ENCODE data around the gene TBC1D10A.
A peak's percentile ranks its signal among the peaks of the same experiment; 100 is the strongest.

TBC1D10A gene

DNA sequence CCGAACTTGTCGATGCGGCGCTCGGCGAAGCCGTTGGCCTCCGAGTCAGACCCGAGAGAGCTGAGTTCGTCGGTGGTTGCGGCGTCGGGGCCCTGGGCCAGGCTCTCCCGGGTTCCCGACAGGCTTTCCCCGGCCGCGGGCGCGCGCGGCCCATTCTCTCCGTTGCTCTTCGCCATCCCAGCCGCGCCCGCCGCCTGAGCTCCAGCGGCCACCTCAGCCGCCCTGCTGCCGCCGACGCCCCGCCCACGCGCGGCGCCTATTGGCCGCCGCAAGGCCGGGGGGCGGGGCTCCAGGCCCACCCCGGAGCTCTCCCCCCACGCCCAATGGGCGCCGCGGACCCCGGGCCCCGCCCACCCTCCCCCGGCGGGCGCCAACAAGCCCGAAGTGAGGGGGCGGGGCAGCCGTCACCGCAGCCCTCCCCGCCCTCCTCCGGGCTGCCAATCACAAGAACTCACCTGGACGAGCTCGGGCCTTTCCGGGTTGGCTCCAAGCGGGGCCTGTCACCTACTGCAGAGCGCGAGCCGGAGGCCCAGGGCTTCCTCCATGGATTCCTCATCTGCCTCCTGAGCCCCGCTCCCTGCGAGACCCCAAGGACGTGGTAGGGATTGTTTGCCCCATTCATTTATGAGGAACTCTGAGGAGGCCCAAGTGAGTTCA lies at the start of gene TBC1D10A (continued):
- no peak for TF ChIP-seq ZNF571 (tag by site-specific recombination; IDR thresholded peaks at IDR 0.05)
- peak; percentile 83; the same call in 1 of the 2 replicates for TF ChIP-seq ZNF76 (tag by site-specific recombination; IDR thresholded peaks at IDR 0.05; ENCODE audit: borderline replicate concordance, low read depth)
- 0 out of 2 replicates have a peak, but pooled peaks have one; percentile 40 for TF ChIP-seq ZNF239 (tag by site-specific recombination; IDR thresholded peaks at IDR 0.05)
- no peak for TF ChIP-seq ZNF354C (tag by site-specific recombination; IDR thresholded peaks at IDR 0.05; ENCODE audit: borderline replicate concordance, low read depth)
- TF ChIP-seq ZBTB48 (tag by site-specific recombination; IDR thresholded peaks at IDR 0.05): peak; percentile 6; the same call in 1 of the 2 replicates
- TF ChIP-seq, protein P1, sequence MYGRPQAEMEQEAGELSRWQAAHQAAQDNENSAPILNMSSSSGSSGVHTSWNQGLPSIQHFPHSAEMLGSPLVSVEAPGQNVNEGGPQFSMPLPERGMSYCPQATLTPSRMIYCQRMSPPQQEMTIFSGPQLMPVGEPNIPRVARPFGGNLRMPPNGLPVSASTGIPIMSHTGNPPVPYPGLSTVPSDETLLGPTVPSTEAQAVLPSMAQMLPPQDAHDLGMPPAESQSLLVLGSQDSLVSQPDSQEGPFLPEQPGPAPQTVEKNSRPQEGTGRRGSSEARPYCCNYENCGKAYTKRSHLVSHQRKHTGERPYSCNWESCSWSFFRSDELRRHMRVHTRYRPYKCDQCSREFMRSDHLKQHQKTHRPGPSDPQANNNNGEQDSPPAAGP (tag by site-specific recombination; IDR thresholded peaks at IDR 0.05): peak; percentile 53; the same call in 1 of the 2 replicates
- TF ChIP-seq, protein P2, sequence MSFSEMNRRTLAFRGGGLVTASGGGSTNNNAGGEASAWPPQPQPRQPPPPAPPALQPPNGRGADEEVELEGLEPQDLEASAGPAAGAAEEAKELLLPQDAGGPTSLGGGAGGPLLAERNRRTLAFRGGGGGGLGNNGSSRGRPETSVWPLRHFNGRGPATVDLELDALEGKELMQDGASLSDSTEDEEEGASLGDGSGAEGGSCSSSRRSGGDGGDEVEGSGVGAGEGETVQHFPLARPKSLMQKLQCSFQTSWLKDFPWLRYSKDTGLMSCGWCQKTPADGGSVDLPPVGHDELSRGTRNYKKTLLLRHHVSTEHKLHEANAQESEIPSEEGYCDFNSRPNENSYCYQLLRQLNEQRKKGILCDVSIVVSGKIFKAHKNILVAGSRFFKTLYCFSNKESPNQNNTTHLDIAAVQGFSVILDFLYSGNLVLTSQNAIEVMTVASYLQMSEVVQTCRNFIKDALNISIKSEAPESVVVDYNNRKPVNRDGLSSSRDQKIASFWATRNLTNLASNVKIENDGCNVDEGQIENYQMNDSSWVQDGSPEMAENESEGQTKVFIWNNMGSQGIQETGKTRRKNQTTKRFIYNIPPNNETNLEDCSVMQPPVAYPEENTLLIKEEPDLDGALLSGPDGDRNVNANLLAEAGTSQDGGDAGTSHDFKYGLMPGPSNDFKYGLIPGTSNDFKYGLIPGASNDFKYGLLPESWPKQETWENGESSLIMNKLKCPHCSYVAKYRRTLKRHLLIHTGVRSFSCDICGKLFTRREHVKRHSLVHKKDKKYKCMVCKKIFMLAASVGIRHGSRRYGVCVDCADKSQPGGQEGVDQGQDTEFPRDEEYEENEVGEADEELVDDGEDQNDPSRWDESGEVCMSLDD (tag by site-specific recombination; IDR thresholded peaks at IDR 0.05): 0 out of 2 replicates have a peak, but pooled peaks have one; percentile 18
- 0 out of 2 replicates have a peak, but pooled peaks have one; percentile 26 for TF ChIP-seq ZNF391 (tag by site-specific recombination; IDR thresholded peaks at IDR 0.05; ENCODE audit: borderline replicate concordance, low read depth)
- TF ChIP-seq, protein P3, sequence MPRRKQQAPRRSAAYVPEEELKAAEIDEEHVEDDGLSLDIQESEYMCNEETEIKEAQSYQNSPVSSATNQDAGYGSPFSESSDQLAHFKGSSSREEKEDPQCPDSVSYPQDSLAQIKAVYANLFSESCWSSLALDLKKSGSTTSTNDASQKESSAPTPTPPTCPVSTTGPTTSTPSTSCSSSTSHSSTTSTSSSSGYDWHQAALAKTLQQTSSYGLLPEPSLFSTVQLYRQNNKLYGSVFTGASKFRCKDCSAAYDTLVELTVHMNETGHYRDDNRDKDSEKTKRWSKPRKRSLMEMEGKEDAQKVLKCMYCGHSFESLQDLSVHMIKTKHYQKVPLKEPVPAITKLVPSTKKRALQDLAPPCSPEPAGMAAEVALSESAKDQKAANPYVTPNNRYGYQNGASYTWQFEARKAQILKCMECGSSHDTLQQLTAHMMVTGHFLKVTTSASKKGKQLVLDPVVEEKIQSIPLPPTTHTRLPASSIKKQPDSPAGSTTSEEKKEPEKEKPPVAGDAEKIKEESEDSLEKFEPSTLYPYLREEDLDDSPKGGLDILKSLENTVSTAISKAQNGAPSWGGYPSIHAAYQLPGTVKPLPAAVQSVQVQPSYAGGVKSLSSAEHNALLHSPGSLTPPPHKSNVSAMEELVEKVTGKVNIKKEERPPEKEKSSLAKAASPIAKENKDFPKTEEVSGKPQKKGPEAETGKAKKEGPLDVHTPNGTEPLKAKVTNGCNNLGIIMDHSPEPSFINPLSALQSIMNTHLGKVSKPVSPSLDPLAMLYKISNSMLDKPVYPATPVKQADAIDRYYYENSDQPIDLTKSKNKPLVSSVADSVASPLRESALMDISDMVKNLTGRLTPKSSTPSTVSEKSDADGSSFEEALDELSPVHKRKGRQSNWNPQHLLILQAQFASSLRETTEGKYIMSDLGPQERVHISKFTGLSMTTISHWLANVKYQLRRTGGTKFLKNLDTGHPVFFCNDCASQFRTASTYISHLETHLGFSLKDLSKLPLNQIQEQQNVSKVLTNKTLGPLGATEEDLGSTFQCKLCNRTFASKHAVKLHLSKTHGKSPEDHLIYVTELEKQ (tag by site-specific recombination; IDR thresholded peaks at IDR 0.05; ENCODE audit: borderline replicate concordance): no peak
- TF ChIP-seq OSR2 (tag by site-specific recombination; IDR thresholded peaks at IDR 0.05): no peak

DNA sequence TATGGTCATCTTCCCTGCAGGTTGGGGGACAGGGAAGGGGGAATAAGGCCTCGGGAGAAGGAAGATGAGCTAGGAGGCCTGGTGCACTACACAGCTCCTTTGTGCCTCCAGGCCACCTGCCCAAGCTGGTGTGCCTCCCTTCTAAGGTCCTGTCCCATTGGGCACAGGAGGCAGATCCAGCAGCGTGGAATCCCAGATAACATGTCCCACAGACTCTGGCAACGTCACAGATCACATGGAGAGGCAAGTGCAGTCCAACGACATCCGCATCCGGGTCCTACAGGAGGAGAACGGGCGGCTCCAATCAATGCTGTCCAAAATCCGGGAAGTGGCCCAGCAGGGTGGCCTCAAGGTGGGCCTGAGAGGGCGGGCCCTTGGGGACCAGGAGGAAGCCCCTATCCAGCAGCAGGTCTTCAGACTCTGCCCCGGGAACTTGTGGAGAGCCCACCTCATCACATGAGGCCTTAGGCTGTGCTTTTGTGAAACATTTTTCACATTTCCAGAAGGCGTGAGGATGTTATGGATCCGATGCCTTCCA lies 48.6 kb upstream of the TBC1D10A start:
- H3K36me3 ChIP-seq (ENCODE audit: control insufficient read depth in 2 of 2, insufficient read depth in 1 of 2, low read length in 2 of 2): peaks cover 0 to 49% of the 10 kb centered on the region in 2 experiments; a peak in 1 of 3 replicates
- no peaks in the 10 kb centered on the region for H3K9me3 ChIP-seq (ENCODE audit: control insufficient read depth, insufficient read depth, low read depth, low read length)
- CTCF ChIA-PET: interaction anchor here (0.5 to 1.2 kb wide), 4 partner anchors 12 to 120 kb away, joined by 3 to 6 read pairs (median 3); no protein-coding TSS in a partner anchor
- POLR2A ChIA-PET: interaction anchor here (0.7 to 1.6 kb wide), 4 partner anchors 9 to 49 kb away, joined by 3 to 6 read pairs (median 5); partner anchors contain the start of genes CCDC157 and SF3A1
- H3K4me3 ChIP-seq (ENCODE audit: low read depth, low read length): no peak overlapping the region
- H3K27ac ChIP-seq (ENCODE audit: extremely low read depth, low read depth, low read length): no peak overlapping the region
- H3K4me1 ChIP-seq (ENCODE audit: control insufficient read depth, insufficient read depth, low read length): no peaks in the 10 kb centered on the region
- TF ChIP-seq EGR2 (tag by site-specific recombination; IDR thresholded peaks at IDR 0.05; ENCODE audit: low read depth) (no peak), ZNF416 (tag by site-specific recombination; IDR thresholded peaks at IDR 0.05) (no peak), ZNF221 (tag by site-specific recombination; IDR thresholded peaks at IDR 0.05; ENCODE audit: borderline replicate concordance) (no peak), ZNF747 (tag by site-specific recombination; IDR thresholded peaks at IDR 0.05) (no peak), ZNF776 (tag by site-specific recombination; IDR thresholded peaks at IDR 0.05; ENCODE audit: borderline replicate concordance) (no peak), ZFHX2 (tag by site-specific recombination; conservative IDR thresholded peaks at IDR 0.05) (no peak), TRIM28 (IDR thresholded peaks at IDR 0.05; ENCODE audit: borderline replicate concordance, low read length) (no peak), OSR2 (tag by site-specific recombination; IDR thresholded peaks at IDR 0.05) (no peak), ZNF555 (tag by site-specific recombination; conservative IDR thresholded peaks at IDR 0.05) (no peak), SCRT1 (tag by site-specific recombination; IDR thresholded peaks at IDR 0.05; ENCODE audit: borderline replicate concordance) (no peak)
- TF ChIP-seq, protein P4, sequence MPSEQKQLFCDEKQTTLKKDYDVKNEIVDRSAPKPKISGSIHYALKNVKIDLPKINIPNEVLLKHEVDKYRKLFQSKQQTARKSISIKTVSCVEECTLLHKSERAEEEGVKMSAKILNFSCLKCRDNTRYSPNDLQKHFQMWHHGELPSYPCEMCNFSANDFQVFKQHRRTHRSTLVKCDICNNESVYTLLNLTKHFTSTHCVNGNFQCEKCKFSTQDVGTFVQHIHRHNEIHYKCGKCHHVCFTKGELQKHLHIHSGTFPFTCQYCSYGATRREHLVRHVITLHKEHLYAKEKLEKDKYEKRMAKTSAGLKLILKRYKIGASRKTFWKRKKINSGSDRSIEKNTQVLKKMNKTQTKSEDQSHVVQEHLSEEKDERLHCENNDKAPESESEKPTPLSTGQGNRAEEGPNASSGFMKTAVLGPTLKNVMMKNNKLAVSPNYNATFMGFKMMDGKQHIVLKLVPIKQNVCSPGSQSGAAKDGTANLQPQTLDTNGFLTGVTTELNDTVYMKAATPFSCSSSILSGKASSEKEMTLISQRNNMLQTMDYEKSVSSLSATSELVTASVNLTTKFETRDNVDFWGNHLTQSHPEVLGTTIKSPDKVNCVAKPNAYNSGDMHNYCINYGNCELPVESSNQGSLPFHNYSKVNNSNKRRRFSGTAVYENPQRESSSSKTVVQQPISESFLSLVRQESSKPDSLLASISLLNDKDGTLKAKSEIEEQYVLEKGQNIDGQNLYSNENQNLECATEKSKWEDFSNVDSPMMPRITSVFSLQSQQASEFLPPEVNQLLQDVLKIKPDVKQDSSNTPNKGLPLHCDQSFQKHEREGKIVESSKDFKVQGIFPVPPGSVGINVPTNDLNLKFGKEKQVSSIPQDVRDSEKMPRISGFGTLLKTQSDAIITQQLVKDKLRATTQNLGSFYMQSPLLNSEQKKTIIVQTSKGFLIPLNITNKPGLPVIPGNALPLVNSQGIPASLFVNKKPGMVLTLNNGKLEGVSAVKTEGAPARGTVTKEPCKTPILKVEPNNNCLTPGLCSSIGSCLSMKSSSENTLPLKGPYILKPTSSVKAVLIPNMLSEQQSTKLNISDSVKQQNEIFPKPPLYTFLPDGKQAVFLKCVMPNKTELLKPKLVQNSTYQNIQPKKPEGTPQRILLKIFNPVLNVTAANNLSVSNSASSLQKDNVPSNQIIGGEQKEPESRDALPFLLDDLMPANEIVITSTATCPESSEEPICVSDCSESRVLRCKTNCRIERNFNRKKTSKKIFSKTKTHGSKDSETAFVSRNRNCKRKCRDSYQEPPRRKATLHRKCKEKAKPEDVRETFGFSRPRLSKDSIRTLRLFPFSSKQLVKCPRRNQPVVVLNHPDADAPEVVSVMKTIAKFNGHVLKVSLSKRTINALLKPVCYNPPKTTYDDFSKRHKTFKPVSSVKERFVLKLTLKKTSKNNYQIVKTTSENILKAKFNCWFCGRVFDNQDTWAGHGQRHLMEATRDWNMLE (tag by site-specific recombination; conservative IDR thresholded peaks at IDR 0.05; ENCODE audit: low read depth): no peak
- TF ChIP-seq, protein P5, sequence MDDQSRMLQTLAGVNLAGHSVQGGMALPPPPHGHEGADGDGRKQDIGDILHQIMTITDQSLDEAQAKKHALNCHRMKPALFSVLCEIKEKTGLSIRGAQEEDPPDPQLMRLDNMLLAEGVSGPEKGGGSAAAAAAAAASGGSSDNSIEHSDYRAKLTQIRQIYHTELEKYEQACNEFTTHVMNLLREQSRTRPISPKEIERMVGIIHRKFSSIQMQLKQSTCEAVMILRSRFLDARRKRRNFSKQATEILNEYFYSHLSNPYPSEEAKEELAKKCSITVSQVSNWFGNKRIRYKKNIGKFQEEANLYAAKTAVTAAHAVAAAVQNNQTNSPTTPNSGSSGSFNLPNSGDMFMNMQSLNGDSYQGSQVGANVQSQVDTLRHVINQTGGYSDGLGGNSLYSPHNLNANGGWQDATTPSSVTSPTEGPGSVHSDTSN (CRISPR knock-in tag; IDR thresholded peaks at IDR 0.05): no peak
